Measurements from ENCODE around the gene CFAP61.

- TF ChIP-seq CTCF (IDR thresholded peaks at IDR 0.05) (no peak), POLR2A (IDR thresholded peaks at IDR 0.05) (no peak)
These were observed 316.3 kb downstream of the CFAP61 start for GRCh38 chr20:20368418-20369249.

All from adrenal gland (tissue), 5 donors.